ENCODE measurements around the gene MICAL1. TPM values are rescaled to one million over a fixed set of nuclear protein-coding genes. Genes with fewer than 3 reads are reported as not detected.

Gene MICAL1
- total RNA-seq: 32.9 and 51.1 TPM in 2 replicates

GRCh38 chr6:109455437-109456110 lies at the start of gene MICAL1:
Gene MICAL1, minus strand, starts transcription at chr6:109455772. Its CDS starts 1,576 bp downstream, at chr6:109454196.

GRCh38 chr6:109482905-109483734 lies 27.5 kb upstream of the MICAL1 start, which contains the start of gene ZBTB24:
Gene ZBTB24, minus strand, starts transcription at chr6:109483219. Its CDS starts 1,193 bp downstream, at chr6:109482026.

GRCh38 chr6:109440331-109441068 lies 15.1 kb downstream of the MICAL1 start, which contains the start of the genes PPIL6 and SMPD2:
Gene PPIL6, minus strand, starts transcription at chr6:109440628. Its CDS starts 38 bp downstream, at chr6:109440590.
Gene SMPD2, plus strand, starts transcription at chr6:109440724. Its CDS starts 398 bp downstream, at chr6:109441122.

Other genes with a start within 250 kb of the MICAL1 start
- gene CD164, start 73.3 kb downstream of the MICAL1 start, total RNA-seq: 91.7 and 94.6 TPM in 2 replicates
- 0.98 and 2.3 TPM in 2 replicates for gene PPIL6, start 15.1 kb downstream of the MICAL1 start, total RNA-seq
- gene SMPD2, start 15.0 kb downstream of the MICAL1 start, total RNA-seq: 10.3 and 13.5 TPM in 2 replicates
- gene ZBTB24, start 27.4 kb upstream of the MICAL1 start, total RNA-seq: 5.4 and 6.6 TPM in 2 replicates
- 0.33 and 1.0 TPM in 2 replicates for gene AK9, start 235.4 kb upstream of the MICAL1 start, total RNA-seq
- gene FIG4, start 235.5 kb upstream of the MICAL1 start, total RNA-seq: 6.4 and 12.2 TPM in 2 replicates

Data from mesangial cell (primary cell).